GM19238 (cell line): ENCODE measurements around the gene ADAM12.
A peak's percentile ranks its signal among the peaks of the same experiment; 100 is the strongest.
"Not testable (repeated sequence)": the region's sequence is repeated elsewhere in the genome, so short reads cannot be mapped to it uniquely, and the experiment has no call there.

Experiments used
- DNase-seq: peaks from one replicate; pipeline ENCODE4 v3.0.0; 2011; ENCODE audit warnings: low spot score; ENCODE audit not compliant: insufficient read length

The ADAM12 gene

DNA sequence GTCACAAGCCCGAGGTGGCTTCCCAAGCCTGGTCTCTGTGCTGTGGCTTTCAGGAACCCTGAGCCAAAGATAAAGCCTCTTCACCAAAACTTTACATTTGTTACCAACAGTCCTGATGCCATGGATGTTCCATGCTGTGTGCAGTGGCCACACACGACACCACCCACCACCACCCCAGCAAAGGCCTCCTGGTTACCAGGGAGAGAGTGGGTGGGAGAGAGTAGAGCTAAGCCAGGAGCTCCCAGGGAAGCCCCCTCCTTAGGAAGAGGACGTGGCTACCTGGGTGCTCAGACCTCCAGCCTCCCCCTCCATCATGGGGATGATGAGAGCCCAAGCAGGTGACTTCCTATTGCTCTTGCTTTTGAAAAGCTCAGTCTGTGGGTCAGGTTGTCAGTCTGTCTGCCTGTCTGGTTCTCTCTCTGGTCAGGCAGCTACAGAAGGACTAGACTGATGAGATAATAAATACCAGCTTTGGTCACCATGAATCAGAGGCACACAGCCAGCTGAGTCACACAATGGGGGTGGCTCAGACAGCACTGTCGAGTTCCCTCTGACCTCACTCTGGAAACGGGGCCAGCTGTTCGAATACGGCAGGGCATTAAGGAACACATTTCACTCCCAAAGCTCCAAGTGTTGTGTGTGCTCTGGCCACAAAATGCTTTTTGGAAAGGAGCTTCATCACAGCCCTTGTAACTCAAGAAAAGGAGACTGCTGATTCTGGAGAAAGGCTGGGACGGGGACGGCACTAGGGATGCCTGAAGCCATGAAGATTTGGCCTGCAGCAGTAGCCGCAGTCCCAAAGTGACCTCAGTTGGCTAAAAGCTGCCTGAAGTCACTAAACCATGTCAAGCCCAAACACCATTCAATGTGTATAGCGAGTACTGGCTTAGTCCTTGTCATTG lies 325.9 kb downstream of the ADAM12 start:
- no peak for DNase-seq

DNA sequence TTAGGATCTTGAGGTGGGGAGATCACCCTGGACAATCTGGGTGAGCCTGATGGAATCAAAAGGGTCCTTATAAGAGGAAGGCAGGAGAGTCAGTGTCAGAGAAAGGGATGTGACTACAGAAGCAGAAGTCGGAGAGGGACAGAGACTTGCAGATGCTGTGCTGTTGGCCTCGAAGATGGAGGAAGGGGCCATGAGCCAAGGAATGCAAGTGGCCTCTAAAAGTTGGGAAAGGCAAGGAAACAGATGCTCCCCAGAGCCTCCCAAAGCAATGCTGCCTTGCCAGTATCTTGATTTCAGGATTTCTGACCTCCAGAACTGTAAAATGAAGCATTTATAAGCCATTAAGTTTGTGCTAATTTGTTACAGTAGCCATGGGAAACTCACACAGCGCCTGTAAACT lies 326.8 kb downstream of the ADAM12 start:
- no peak for DNase-seq

DNA sequence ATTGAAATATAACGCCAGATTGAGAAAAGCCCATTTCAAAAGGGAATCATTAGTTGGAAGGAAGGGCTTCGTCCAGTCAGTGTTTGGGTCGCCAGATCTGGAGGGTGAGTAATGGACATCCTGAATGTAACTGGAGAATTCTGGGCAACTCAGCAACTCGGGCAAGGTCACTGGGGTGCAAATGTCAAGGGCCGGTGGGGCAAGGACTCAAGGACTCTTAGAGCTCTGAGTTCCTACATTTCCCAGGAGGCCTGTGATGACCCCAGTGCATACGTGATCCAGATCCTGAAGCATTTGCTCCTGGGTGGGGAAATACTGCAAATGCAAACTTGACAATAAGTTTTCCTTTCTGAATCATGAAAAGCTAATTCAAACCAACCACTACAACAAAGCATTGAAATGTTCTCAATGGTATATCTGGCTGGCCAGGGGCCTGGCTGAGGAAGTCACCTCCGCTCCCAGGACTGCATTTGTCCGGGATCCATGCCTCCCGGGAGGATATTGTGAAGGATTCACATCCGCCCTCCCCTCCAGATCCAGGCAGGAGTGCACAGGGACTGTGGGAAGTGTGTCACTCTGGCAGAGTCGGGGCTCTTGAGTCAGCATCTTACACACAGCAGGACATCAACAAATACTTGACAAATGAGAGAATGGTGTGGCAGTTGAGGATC lies 327.9 kb downstream of the ADAM12 start:
- DNase-seq, result no peak

DNA sequence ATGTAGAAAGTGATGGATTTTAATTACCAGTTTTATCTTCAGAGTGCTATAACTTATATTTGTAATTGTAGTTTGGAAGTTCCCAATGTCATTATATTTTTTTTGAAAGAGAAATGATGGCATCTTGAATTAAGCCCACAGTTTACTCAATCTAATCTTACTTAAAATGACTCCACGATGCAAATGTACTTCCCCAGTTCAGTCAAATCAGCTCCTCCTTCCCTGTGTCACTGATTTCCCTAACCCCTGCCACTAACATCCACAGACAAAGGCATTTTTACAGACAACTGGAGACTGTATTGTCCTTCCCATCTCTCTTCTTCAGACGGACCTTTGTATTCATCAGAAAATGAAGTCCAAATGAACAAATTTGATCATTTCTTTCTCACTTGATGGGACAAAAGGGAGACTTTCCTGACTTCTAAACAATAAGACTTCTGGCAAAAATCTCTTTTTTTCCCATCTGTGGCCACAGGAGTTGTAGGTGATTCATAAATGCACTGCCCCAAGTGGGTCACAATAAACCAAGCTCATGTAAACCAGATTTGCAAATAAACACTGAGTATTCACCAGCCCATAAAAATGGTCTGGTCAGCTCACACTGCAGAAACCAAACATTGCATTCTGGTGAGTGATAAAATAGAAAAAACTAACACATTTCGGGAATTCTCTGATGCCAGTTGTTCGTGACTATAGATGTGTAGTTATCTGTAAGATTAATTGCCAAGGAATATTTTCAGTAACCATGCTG lies 329.0 kb downstream of the ADAM12 start:
- DNase-seq, result no peak

DNA sequence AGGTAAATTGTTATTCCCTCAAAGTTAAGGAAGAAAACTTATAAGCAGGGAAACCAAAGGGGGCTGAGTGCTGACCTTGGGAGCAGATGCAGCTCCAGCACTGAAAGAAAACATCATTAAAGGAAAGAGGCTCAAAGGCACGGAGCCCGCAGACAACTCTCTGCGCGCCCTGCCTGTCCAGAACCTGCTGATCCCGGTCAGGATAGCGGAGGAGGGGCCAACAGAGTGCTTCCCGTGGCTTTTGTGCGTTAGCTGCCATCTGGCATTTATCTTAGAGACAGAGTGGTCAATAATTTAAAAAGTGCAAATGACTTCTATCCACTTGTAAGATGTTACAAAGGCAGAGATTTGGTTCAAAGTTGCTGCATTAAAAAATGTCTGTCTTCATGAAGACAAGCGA lies 329.8 kb downstream of the ADAM12 start:
- no peak for DNase-seq

DNA sequence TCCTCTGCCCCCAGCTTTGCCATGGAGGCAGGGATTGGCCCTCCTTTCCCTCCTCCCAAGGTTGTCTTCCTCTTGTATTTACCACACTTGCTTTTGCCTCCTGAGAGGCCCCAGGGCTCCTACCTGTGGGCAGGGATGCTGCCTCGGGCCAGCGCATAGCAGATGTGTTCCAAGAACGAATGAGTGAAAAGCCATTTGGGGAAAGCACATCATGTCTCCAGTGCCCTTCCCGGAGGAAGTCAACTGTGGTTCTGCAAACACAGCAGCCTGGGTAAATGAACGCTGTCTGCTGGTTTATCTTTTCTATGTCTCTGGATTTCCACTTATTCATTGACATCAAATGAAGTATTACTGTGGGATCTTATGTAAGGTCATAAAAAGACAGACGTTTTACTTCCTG lies 330.2 kb downstream of the ADAM12 start:
- DNase-seq, result no peak

DNA sequence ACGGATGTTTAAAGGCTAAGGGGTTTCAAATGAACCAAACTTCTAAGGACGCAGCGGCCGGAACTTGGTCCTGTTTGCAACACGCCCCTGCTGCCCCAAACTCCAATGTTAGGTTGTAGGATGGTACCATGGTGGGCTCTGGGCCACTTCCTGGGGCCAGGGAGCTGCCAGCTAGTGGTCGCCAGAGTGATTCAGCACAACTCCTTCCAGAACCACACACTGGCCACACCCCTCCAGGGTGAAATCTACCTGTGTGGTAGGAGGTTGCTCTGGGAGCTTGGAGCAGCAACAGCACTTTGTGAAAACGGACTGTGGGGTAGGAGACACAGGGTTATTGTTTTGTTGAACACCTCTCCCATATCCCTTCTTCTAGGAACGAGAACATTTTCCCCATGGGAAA lies 330.8 kb downstream of the ADAM12 start:
- no peak for DNase-seq

DNA sequence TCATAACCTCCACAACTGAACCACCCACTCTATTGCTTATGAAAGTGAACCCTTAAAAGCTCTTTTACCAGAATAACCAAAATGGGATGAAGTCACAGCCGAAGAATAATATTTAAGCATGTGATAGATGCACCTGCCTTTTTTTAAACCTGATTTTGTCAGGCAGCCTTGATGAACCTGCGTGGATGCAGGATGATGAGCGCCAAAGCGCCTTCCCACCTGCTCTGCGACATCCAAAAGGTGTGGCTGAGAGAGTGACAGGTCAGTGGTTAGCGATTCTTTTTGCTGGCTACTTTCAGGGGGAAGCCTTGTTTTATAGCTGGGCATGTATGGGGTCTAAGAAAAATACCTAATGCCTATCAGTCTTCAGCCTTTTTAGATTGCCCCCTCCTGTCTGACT lies 334.1 kb downstream of the ADAM12 start:
- no peak for DNase-seq

DNA sequence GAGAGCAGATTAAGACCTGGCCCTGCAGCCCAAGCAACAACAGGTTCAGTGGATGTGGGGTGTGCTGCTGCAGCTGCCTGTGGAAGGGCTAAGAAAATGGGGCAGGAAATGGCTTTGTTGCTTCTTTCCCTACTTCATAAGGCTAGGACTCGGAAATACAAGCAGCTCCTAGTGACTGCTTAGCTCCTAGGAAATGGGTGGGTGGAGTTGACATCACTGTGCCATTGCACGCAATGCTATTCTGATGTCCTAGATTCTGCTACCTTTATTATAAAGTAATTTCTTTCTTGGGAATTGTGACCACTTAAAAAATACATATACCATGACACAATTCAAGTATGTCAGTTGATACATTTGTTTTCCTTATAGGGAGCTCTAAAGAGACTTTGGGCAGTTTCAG lies 336.1 kb downstream of the ADAM12 start:
- DNase-seq, result no peak

DNA sequence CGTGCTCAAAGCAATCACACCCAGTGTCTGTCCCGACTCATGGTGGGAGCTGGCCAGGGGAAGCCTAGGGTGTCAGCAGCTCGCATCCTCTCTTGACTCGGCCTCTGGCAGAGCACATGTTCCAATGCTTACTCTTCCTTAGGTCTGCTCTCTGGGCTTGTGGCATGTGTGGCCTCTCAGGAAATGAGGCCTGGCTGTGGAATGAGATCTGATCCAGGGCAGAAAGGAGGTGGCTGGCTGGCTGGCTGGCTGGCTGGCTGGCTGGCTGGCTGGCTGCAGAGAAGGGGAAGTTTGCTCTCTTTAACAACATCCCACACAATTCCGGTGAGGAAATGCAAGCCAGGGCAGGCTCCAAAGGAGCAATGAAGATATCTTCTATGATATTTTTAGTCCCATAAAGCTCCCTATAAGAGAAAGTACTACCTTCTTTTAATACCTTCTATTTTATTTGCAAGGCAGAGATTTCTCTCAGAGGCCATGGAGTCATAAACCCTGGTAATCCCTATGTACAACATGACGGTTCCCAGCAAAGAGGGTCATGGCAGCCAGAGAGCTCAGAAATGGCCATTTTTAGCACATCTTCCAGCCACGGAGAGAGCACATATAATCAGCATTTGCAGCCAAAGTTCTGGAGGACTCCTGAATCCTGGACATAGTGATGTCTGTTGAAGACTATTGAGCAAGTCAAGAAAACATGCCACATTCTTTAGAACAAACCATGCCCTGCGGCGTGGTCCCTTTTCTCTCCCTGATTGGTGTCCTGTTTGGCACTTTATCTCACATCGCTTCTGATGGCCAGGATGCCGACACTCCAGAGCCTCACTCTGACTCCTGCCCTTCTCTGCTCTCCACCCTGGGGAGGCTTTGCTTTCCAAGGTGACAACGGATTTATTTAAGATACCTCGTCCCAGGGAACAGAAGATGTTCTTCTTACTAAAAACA lies 338.2 kb downstream of the ADAM12 start:
- no peak for DNase-seq

DNA sequence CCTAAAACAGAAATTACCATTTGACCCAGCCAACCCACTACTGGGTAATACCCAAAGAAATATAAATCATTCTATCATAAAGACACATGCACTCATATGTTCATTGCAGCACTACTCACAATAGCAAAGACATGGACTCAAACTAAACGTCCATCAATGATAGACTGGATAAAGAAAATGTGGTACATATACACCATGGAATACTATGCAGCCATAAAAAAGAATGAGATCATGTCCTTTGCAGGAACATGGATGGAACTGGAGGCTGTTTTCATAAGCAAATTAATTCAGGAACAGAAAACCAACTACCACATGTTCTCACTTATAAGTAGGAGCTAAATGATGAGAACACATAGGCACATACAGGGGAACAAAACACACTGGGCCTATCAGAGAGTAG lies 340.5 kb downstream of the ADAM12 start:
- not testable (repeated sequence) for DNase-seq

DNA sequence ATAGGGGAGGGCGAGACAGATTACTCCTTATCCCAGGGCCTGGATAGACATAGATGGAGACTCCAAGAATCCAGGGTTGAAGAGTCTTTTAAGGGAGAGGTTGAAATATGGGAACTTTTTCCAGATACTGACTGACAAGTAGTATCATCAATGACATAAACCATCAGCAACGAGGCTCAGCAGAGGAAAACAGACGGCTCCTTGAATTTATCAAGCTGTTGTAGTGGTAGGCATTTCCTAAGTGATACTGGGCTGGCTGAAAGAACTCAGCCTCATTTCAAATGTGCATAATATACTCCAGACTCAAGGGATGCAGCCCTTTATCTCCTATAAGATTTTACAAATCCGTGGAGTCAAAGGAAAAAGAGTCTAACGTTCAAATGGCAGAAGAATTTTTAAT lies 341.4 kb downstream of the ADAM12 start:
- DNase-seq, result no peak

DNA sequence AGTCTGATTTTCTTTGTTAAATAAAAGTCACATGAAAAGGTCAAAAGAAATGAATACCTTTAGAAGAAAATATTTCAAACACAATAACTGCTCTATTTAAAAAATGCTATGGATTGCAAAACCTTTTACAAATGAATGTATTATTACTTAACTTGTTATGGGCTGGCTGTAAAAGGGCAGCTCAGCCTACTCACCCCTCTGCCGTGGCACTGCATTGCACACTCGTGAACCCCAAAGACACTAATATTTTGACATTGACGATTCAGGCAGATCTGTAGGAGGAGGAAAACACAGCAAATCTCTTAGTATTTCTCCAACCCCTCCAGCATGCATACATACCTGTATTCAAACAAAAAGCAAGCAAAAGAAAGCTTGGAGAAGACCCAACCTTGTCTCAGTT lies 342.4 kb downstream of the ADAM12 start:
- DNase-seq, result no peak

DNA sequence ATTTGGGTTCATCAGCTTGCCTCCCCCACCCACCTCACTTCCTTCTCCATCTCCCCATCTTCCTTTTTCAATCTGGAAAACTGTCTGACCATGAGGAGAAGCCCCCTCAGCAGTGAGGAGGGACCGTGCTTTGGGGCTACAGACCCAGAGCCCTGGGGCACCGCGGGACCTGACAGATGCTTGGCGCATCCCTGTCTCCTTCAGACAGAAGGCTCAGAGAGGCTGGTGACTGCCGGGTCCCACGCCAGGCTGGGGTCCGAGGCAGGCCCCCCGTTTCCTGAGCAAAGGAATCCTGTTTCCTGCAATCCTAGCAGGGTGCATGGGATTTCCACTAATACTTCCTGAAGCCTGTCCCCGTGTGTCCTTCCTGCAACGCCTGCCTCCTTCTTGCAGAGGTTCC lies 344.9 kb downstream of the ADAM12 start:
- no peak for DNase-seq

DNA sequence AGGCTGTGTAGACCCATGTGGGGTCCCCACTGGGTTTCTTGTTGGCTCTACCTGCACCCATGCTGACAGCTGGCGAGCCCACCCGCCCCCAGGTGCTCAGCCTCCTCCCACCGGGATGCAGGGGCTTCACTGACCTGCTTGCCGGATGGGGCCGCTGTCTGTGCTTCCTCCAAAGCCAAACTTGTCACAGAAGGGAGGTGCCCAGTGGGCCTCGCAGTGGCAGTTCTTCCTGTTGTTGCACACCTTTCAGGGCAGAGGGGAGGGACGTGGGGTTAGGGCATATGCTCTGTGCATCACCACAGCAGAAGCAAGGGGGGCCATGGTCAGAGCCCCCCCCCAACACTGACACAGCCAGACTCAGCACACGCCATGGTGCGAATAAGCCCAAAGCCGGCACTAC lies 345.4 kb downstream of the ADAM12 start:
- DNase-seq, result no peak

DNA sequence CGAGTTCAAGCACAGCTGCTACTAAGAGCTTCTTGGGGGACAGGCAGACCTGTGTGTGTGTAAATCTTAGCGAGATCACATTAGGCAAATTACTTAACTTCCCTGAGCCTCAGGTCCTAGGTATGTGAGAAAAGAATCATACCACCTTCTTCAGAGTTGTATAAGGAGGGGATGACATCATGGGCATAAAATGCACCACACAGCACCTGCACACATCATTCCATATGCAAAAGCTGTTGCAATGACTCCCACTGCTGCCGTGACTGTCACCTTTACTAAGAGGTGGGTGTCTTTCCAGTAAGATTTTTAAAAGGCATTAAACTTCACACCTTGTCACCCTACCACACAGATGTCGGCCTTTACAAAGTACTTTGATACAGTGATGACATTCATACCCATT lies 345.9 kb downstream of the ADAM12 start:
- DNase-seq, result no peak

DNA sequence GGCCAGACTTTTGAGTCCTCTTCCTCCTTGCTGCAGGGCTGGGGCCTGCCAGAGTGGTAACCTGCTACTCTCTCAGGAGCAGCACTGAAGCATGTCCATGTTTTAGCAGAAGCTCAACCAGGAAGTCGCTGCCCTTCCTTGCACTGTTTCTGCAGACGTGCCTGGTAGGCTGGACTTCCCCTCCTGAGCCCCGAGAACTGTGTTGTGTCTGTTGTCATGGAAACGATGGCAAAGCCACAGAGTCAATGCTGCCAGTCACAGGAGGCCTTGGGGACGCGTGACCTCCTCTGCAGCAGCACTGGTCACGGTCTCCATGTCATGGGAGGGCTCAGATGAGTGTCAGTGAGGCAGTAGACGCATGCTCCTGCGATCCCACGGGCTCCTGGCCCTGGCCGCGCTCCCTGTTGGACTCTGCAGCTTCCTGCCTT lies 346.5 kb downstream of the ADAM12 start:
- DNase-seq, result peak; percentile 83

DNA sequence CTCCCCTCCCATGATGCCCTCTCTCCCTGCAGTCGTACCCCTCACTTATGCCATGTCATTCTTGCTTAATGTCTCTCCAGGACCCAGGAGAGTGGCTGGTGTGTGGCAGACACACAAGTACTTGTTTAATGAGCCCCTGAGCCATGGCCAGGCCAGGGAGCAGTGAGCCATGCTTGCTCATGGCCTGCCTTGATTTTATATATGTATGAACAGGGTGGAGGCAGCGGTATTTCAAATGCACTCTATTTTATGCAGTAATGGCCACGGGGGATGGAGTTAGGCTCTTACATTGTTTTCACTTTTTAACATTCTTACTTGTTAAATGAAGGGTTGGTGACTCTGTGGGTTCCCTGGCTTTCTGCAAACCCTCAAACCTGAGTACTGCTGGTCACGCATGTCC lies 347.2 kb downstream of the ADAM12 start:
- DNase-seq, result no peak

DNA sequence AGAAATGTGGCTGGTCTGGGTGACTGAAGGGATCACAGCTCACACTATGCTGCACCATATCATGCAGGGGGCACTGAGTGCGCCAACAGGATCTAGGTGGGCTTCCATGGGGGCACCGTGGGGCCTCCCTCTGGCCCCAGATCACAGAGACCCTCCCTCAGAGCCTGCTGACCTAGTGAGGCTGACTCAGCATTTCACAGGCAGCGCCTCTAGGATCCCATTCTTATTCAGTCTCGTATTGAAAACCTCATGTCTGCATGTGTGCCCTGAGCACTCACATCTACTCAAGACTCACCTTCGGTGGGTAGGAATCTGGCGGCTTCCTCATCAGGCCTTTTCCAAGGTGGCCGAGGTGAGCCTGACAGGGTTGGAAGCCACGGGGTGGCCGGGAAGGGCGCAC lies 350.3 kb downstream of the ADAM12 start:
- DNase-seq, result no peak

DNA sequence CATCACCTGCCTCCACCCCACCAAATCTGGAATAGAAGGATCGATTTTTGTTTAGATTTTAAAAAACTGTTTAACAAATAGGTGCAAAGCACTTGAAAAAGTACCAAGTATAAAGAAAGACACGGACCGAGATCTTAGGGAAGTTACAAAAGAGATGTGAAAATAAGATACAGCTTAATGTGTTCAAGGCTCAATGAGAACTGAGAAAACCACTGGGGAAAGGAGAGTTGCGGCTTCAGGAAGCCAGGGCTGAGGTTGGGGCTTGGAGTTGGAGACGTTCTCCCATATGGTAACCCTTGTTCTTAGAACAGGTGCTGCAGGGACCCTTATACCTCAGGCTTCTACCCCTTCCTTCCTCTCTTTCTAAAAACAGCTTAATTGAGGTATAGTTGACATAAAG lies 351.8 kb downstream of the ADAM12 start:
- DNase-seq, result no peak

DNA sequence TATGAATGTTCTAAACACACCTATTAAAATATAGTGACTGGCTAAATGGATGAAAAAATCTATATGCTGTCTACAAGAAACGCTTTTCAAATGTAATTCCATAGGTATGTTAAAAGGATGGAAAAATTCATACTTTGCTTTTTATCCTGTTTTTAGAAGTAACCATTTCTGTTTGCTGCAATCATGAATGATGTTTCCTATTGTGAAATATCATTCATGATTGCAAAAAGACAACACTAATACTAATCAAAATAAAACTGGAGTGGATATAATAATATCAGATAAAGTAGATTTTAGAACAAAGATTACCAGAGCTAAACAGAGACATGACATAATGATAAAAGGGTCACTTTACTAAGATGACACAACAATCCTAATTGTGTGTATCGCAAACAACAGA lies 353.7 kb downstream of the ADAM12 start:
- no peak for DNase-seq
